Left ventricle myocardium inferior (tissue), 1 donor: ENCODE measurements around the gene DNER. TPM values are rescaled to one million over a fixed set of nuclear protein-coding genes. Genes with fewer than 3 reads are reported as not detected.
"Not testable (repeated sequence)": the region's sequence is repeated elsewhere in the genome, so short reads cannot be mapped to it uniquely, and the experiment has no call there.

Experiments used
- DNase-seq: peaks from one replicate; pipeline ENCODE4 v3.0.0-alpha.2; 2020
- H3K27ac ChIP-seq: fragments of 200-600 bp; replicated peaks from 2 replicates; pipeline ENCODE4 v1.8.0; 2021
- H3K27me3 ChIP-seq: fragments of 200-600 bp; 2 replicates; pipeline ENCODE4 v1.8.0; 2021; ENCODE audit warnings: low read depth
- H3K36me3 ChIP-seq: fragments of 200-600 bp; 2 replicates; pipeline ENCODE4 v1.8.0; 2021
- H3K4me1 ChIP-seq: fragments of 200-600 bp; 2 replicates; pipeline ENCODE4 v1.8.0; 2021
- H3K4me3 ChIP-seq: fragments of 200-600 bp; 2 replicates; pipeline ENCODE4 v1.8.0; 2021; ENCODE audit warnings: mild to moderate bottlenecking, moderate library complexity
- H3K9me3 ChIP-seq: fragments of 200-600 bp; replicated peaks from 2 replicates; pipeline ENCODE4 v1.8.0; 2021
- intact Hi-C: fragments of 100-400 bp; cut with micrococcal nuclease; formaldehyde crosslinking; loops from one replicate; pipeline ENCODE4 v1.11.0; 2022
- total RNA-seq: library from RNA; stranded (reverse); fragmentation: NEBNext Ultra II Directional; extraction: Animal tissue kit (Norgen Biotek cat#: 25700); gene quantifications from one replicate; pipeline ENCODE4 v1.2.1, GENCODE V29; 2021
- TF ChIP-seq, protein P1 (sequence below): fragments of 200-600 bp; IDR thresholded peaks from 2 replicates; pipeline ENCODE4 v1.8.0; 2021; ENCODE audit warnings: antibody characterized with exemption, mild to moderate bottlenecking, borderline replicate concordance
- donor health status: DM: no; HTN: yes; CAD: no; lungs with severe emphysema.

The DNER gene
- total RNA-seq, 1 donor from 2014 or later, result 2.3 TPM

DNA sequence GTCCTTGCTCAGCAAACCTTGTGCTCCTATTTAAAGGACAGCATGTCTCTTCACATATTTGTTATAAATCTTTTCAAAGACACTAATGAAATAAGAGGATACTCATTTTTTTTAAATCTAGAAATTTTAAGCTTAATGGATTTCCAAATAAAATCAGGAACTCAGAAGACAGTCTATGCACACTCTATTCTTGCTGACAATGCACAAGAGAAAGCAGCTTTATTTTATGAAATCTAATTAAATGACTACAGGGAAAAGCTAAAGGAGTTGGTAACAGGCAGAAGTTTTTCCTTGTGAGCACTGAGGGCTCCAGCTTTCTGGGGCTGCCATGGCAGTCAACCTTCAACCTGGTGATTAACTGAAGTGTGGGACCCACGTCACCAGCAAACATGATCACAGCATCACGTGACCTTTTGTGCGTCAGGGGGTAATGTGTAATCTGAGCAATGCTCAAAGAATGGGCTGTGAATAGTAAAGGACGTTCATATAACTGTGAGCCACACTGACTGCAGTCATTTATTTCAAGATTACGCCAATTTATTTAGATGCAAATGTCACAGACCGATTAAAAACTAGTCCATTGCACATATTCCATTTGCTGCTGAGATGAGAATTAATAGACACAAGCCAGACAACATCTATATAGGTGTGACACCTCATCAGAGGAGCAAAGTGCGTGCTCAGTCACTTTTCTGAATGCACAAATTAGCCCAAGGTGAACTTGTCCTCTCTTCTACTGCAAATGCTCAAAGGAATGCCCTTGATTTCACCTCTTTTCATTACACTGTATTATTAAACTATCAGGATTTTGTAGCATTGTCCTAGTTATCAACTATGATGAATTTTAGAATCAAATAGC, 11.6 kb upstream of the DNER start:
- intact Hi-C loops, result no loop called here
- H3K36me3 ChIP-seq, result no peaks in the 10 kb centered on the region
- DNase-seq, result no peak
- TF ChIP-seq, protein P1, sequence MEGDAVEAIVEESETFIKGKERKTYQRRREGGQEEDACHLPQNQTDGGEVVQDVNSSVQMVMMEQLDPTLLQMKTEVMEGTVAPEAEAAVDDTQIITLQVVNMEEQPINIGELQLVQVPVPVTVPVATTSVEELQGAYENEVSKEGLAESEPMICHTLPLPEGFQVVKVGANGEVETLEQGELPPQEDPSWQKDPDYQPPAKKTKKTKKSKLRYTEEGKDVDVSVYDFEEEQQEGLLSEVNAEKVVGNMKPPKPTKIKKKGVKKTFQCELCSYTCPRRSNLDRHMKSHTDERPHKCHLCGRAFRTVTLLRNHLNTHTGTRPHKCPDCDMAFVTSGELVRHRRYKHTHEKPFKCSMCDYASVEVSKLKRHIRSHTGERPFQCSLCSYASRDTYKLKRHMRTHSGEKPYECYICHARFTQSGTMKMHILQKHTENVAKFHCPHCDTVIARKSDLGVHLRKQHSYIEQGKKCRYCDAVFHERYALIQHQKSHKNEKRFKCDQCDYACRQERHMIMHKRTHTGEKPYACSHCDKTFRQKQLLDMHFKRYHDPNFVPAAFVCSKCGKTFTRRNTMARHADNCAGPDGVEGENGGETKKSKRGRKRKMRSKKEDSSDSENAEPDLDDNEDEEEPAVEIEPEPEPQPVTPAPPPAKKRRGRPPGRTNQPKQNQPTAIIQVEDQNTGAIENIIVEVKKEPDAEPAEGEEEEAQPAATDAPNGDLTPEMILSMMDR, result no peak
- H3K27me3 ChIP-seq, result peaks cover 4% of the 10 kb centered on the region
- H3K4me3 ChIP-seq, result no peak overlapping the region
- peak overlapping the region; percentile 37 for H3K27ac ChIP-seq
- no peaks in the 10 kb centered on the region for H3K4me1 ChIP-seq
- peaks cover 7% of the 10 kb centered on the region for H3K9me3 ChIP-seq

DNA sequence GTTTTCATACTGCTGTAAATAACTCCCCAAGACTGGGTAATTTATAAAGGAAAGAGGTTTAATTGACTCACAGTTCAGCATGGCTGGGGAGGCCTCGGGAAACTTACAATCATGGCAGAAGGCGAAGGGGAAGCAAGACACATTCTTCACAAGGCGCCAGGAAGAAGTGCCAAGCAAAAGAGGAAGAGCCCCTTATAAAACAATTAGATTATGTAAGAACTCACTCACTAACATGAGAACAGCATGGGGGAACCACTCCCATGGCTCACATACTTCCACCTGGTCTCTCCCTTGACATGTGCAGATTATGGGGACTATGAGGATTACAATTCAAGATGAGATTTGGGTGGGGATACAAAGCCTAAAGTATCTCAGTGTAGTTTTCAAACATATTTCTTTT, 8.8 kb upstream of the DNER start:
- peaks cover 31% of the 10 kb centered on the region for H3K27me3 ChIP-seq
- H3K27ac ChIP-seq, H3K9me3 ChIP-seq, H3K36me3 ChIP-seq, H3K4me3 ChIP-seq, DNase-seq, intact Hi-C loops, H3K4me1 ChIP-seq: not testable (repeated sequence)

DNA sequence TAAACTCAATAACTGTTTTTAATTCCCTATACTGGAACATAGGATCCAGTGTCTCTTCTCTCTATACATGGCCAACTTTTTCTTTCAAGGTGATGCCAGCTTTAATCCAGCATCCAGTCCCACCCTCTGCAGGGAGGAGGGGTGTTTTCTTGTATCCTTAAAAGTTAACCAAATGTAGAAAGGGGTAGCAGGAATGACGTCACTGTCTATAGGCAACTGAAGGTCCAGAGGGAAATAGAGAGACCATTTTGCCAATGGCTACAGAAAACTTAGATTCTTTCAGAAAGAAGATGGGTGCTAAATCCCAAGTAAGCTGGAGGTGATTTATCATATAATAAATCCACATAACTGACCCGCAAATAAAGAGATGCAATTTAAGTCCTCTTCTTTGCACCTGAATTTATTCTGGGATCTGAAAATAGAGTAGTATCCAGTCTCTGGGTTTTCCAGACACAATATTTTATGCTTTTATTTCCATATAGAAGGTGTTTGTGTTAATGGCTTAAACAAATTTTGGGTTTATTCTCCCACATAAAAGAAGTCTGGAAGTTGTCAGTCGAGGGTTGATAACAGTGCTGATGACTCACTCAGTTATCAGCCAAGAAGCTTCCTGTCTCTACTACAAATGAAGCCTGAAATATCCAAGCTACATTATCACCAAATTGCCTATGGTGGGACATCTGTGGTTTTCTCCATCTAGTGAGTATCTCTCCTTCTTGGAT, 5.7 kb upstream of the DNER start:
- no peak for DNase-seq
- TF ChIP-seq, protein P1, result no peak
- H3K4me1 ChIP-seq, result peaks cover 3% of the 10 kb centered on the region
- peaks cover 7% of the 10 kb centered on the region for H3K9me3 ChIP-seq
- peaks cover 62% of the 10 kb centered on the region for H3K27me3 ChIP-seq
- H3K4me3 ChIP-seq, result no peak overlapping the region
- no peak overlapping the region for H3K27ac ChIP-seq
- intact Hi-C loops, result no loop called here
- H3K36me3 ChIP-seq, result no peaks in the 10 kb centered on the region

DNA sequence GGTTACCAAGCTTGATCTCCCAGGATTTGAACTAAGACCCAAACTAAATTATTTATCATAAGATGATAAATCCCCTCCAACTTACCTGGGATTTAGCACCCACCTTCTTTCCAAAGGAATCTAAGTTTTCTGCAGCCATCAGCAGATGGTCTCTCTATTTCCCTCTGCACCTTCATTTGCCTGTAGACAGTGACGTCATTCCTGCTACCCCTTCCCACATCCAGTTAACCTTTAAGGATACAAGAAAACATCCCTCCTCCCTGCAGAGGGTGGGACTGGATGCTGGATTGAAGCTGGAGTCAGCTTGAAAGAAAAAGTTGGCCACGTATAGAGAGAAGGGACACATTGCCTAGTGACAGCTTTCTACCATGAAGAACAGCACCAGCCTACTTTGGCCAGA, 3.7 kb upstream of the DNER start:
- H3K4me3 ChIP-seq, result no peak overlapping the region
- intact Hi-C loops, result no loop called here
- TF ChIP-seq, protein P1, result no peak

DNA sequence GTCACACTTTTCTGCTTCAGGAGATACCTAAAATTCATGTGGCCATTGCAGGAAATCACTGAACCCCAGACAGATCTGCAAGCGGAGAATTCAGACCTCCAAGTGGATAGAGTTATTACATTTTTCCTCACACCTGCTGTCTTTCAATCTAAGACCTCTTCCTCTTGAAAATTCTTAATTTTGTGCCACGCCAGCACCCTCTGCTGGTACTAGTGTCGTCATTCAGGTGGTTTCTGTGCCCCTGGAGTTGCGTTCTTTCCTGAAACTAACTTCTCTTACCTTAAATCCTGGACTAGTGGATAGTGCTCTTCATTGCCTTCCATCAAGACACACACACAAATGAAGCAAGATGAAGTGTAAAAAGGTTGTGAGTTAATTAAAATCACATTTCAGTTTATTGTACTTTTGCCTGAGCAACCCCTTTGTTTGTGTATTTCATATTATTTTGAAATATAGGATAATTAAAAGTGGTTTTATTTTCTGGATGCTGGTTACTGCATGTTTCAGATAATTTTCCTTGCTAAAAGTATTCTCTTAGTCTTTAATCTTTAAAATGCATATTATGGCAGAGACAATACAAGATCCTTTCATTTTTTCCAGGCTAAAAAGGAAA, 1.6 kb upstream of the DNER start:
- H3K27ac ChIP-seq, result no peak overlapping the region
- TF ChIP-seq, protein P1, result no peak
- no peak for DNase-seq
- H3K4me1 ChIP-seq, result peaks cover 20% of the 10 kb centered on the region
- no peak overlapping the region for H3K4me3 ChIP-seq
- peaks cover 100% of the 10 kb centered on the region for H3K27me3 ChIP-seq
- no peaks in the 10 kb centered on the region for H3K36me3 ChIP-seq
- H3K9me3 ChIP-seq, result no peaks in the 10 kb centered on the region
- intact Hi-C loops, result no loop called here

More for the DNA sequence above, 3.7 kb upstream of the DNER start:
- no peaks in the 10 kb centered on the region for H3K36me3 ChIP-seq
- peaks cover 83% of the 10 kb centered on the region for H3K27me3 ChIP-seq
- H3K4me1 ChIP-seq, result peaks cover 20% of the 10 kb centered on the region
- no peak overlapping the region for H3K27ac ChIP-seq
- no peak for DNase-seq
- peaks cover 7% of the 10 kb centered on the region for H3K9me3 ChIP-seq
